Sigmoid colon (tissue), 4 donors: ENCODE data around the gene PDCD1LG2.

Experiments used
- CTCF ChIP-seq, 4 experiments: fragments of 450-650 bp in 3 of 4; fragments of 200-600 bp in 1 of 4; IDR thresholded peaks; one replicate each; pipeline ENCODE4 v1.5.1; 2016 to 2019; ENCODE audit warnings: antibody characterized with exemption in 4 of 4, mild to moderate bottlenecking in 3 of 4, moderate library complexity in 2 of 4
- EP300 ChIP-seq, 4 donors: sonication (generic); formaldehyde crosslinking; IDR thresholded peaks; one replicate each; pipeline ENCODE4 v1.6.1; 2017; ENCODE audit warnings: antibody characterized with exemption in 4 of 4
- POLR2A ChIP-seq, 2 donors: fragments of 450-650 bp; IDR thresholded peaks; one replicate each; pipeline ENCODE4 v1.6.1; 2016; ENCODE audit warnings: antibody characterized with exemption in 2 of 2, mild to moderate bottlenecking in 2 of 2, moderate library complexity in 2 of 2
- POLR2AphosphoS5 ChIP-seq, 4 donors: sonication (generic); formaldehyde crosslinking; IDR thresholded peaks; one replicate each; pipeline ENCODE4 v1.6.1; 2017; ENCODE audit warnings: antibody characterized with exemption in 4 of 4

GRCh38 chr9:5509573-5509972 is 758 bp upstream of the PDCD1LG2 start:
- TF ChIP-seq CTCF (IDR thresholded peaks at IDR 0.05) (no peak), POLR2A (IDR thresholded peaks at IDR 0.05) (no peak), POLR2AphosphoS5 (IDR thresholded peaks at IDR 0.05) (no peak), EP300 (IDR thresholded peaks at IDR 0.05) (no peak)
